Vagina (tissue), 2 donors: ENCODE results near the gene PDE4A.

Experiments
- POLR2A ChIP-seq, 2 donors: fragments of 450-650 bp; IDR thresholded peaks; one replicate each; pipeline ENCODE4 v1.6.1; 2017; ENCODE audit warnings: antibody characterized with exemption in 2 of 2, mild to moderate bottlenecking in 2 of 2, moderate library complexity in 2 of 2
- POLR2AphosphoS5 ChIP-seq, 2 donors: sonication (generic); formaldehyde crosslinking; IDR thresholded peaks; one replicate each; pipeline ENCODE4 v1.9.0; 2017; ENCODE audit warnings: antibody characterized with exemption in 2 of 2, mild to moderate bottlenecking in 2 of 2, low read depth in 1 of 2; ENCODE audit not compliant: insufficient read depth in 1 of 2
- TF ChIP-seq, protein P1 (sequence below), 3 experiments: fragments of 450-650 bp in 2 of 3; fragments of 200-600 bp in 1 of 3; sonication (generic) in 1 of 3; IDR thresholded peaks; one replicate each; pipeline ENCODE4 v1.5.1; 2017 to 2019; ENCODE audit warnings: antibody characterized with exemption in 3 of 3, mild to moderate bottlenecking in 2 of 3, moderate library complexity in 2 of 3

- TF ChIP-seq POLR2AphosphoS5 (IDR thresholded peaks at IDR 0.05; ENCODE audit: insufficient read depth in 1 of 2, low read depth in 1 of 2), result peak; percentile 69 to 84
- TF ChIP-seq, protein P1, sequence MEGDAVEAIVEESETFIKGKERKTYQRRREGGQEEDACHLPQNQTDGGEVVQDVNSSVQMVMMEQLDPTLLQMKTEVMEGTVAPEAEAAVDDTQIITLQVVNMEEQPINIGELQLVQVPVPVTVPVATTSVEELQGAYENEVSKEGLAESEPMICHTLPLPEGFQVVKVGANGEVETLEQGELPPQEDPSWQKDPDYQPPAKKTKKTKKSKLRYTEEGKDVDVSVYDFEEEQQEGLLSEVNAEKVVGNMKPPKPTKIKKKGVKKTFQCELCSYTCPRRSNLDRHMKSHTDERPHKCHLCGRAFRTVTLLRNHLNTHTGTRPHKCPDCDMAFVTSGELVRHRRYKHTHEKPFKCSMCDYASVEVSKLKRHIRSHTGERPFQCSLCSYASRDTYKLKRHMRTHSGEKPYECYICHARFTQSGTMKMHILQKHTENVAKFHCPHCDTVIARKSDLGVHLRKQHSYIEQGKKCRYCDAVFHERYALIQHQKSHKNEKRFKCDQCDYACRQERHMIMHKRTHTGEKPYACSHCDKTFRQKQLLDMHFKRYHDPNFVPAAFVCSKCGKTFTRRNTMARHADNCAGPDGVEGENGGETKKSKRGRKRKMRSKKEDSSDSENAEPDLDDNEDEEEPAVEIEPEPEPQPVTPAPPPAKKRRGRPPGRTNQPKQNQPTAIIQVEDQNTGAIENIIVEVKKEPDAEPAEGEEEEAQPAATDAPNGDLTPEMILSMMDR (IDR thresholded peaks at IDR 0.05), result peak in 2 of 3 experiments; percentile 45 to 74
- no peak for TF ChIP-seq POLR2A (IDR thresholded peaks at IDR 0.05)
Measured at GRCh38 chr19:10478903-10479384, 58.6 kb downstream of the PDE4A start.
